OCI-LY7 (cell line): Measurements from ENCODE around the gene AMBN. TPM values are rescaled to one million over a fixed set of nuclear protein-coding genes. Genes with fewer than 3 reads are reported as not detected.
"Not testable (repeated sequence)": the region's sequence is repeated elsewhere in the genome, so short reads cannot be mapped to it uniquely, and the experiment has no call there.

Experiments
- BruUV-seq: library from RNA; stranded (reverse); fragments of 400-500 nt; replicated peaks from 2 replicates; lab custom pipeline; 2021; lab: Mats Ljungman, UMichigan
- CTCF ChIA-PET: fragments of 300-600 bp; sonication (Branson Sonifier 250); formaldehyde crosslinking; loops from one replicate; lab custom pipeline; 2022; ENCODE audit warnings: antibody characterized with exemption; ENCODE audit not compliant: unreplicated experiment; lab: Charles Lee
- POLR2A ChIA-PET: fragments of 300-600 bp; sonication (Branson Sonifier 250); formaldehyde crosslinking; loops from one replicate; lab custom pipeline; 2022; ENCODE audit warnings: antibody characterized with exemption; lab: Charles Lee
- DNase-seq: peaks from one replicate; pipeline ENCODE4 v3.0.0-alpha.2; 2015; ENCODE audit warnings: low spot score
- H2AFZ ChIP-seq: fragments of 200-600 bp; sonication (generic), shearing (Covaris generic); 2 replicates; pipeline ENCODE4 v1.6.1; 2014; ENCODE audit warnings: mild to moderate bottlenecking, antibody characterized with exemption, low read length, moderate library complexity
- H3K27ac ChIP-seq: fragments of 200-600 bp; sonication (generic); 2 replicates; pipeline ENCODE4 v1.5.1; 2014; ENCODE audit warnings: mixed run types, low read depth, mild to moderate bottlenecking, moderate library complexity, low read length, inconsistent platforms; ENCODE audit not compliant: poor library complexity, severe bottlenecking
- H3K36me3 ChIP-seq: fragments of 200-600 bp; sonication (generic); 2 replicates; pipeline ENCODE4 v1.6.1; 2014; ENCODE audit warnings: mild to moderate bottlenecking, antibody characterized with exemption, low read length, moderate library complexity, mixed read lengths; ENCODE audit not compliant: insufficient read depth
- H3K4me1 ChIP-seq: fragments of 200-600 bp; sonication (generic); 2 replicates; pipeline ENCODE4 v1.5.1; 2014; ENCODE audit warnings: mild to moderate bottlenecking, low read length; ENCODE audit not compliant: insufficient read depth, poor library complexity, severe bottlenecking
- H3K4me2 ChIP-seq: fragments of 200-600 bp; sonication (generic); 2 replicates; pipeline ENCODE4 v1.6.1; 2014; ENCODE audit warnings: mild to moderate bottlenecking, low read length
- H3K4me3 ChIP-seq: fragments of 200-600 bp; sonication (generic); 2 replicates; pipeline ENCODE4 v1.5.1; 2014; ENCODE audit warnings: mild to moderate bottlenecking, low read depth, low read length; ENCODE audit not compliant: poor library complexity, severe bottlenecking
- H3K79me2 ChIP-seq: fragments of 200-600 bp; sonication (generic); 2 replicates; pipeline ENCODE4 v1.6.1; 2016; ENCODE audit warnings: low read depth, mild to moderate bottlenecking, low read length, moderate library complexity, mixed read lengths; ENCODE audit not compliant: insufficient read depth
- H3K9me2 ChIP-seq: fragments of 200-600 bp; sonication (generic); 2 replicates; pipeline ENCODE4 v1.6.1; 2016; ENCODE audit warnings: mild to moderate bottlenecking, low read length, mixed read lengths; ENCODE audit not compliant: insufficient read depth
- H3K9me3 ChIP-seq: fragments of 200-600 bp; sonication (generic); 2 replicates; pipeline ENCODE4 v1.6.1; 2014; ENCODE audit warnings: mild to moderate bottlenecking, mixed run types, low read length, mixed read lengths
- H4K20me1 ChIP-seq: fragments of 200-600 bp; sonication (generic); 2 replicates; pipeline ENCODE4 v1.6.1; 2014; ENCODE audit warnings: mild to moderate bottlenecking, antibody characterized with exemption, low read length, moderate library complexity, mixed read lengths; ENCODE audit not compliant: insufficient read depth
- CTCF ChIP-seq: fragments of 200-600 bp; sonication (generic); conservative IDR thresholded peaks from 2 replicates; pipeline ENCODE4 v1.5.1; 2014; ENCODE audit warnings: mild to moderate bottlenecking, antibody characterized with exemption, low read length, moderate library complexity, mixed read lengths
- EZH2phosphoT487 ChIP-seq: fragments of 200-600 bp; sonication (generic); IDR thresholded peaks from 2 replicates; pipeline ENCODE4 v1.6.1; 2018; ENCODE audit warnings: low read depth, borderline replicate concordance, mild to moderate bottlenecking, mixed run types, antibody characterized with exemption, low read length, moderate library complexity, mixed read lengths
- intact Hi-C: fragments of 100-400 bp; cut with micrococcal nuclease; formaldehyde crosslinking; loops from one replicate; pipeline ENCODE4 v1.10.0; 2022; ENCODE audit not compliant: unreplicated experiment
- total RNA-seq, 2 experiments: library from RNA; depleted of rRNA in 1 of 2; stranded (reverse); fragments of >200 nt in 1 of 2; shearing (Covaris generic) in 1 of 2; gene quantifications; 2 replicates each; pipeline ENCODE4 v1.2.3, GENCODE V29; 2014 to 2022

The AMBN gene
- total RNA-seq, 2 experiments from 2014 or later, result not detected

- POLR2A ChIA-PET, result interaction anchor here (0.8 kb wide), 1 partner anchor 11 kb away, joined by 6 read pairs; the partner anchor contains the start of gene ENAM
- CTCF ChIA-PET, result no interaction called here
- no peaks in the 10 kb centered on the region for H3K79me2 ChIP-seq
- TF ChIP-seq EZH2phosphoT487 (no peak), CTCF (no peak)
- no peaks in the 10 kb centered on the region for H3K9me3 ChIP-seq
- H3K4me3 ChIP-seq, result no peak overlapping the region
- H3K36me3 ChIP-seq, result peaks cover 5% of the 10 kb centered on the region; the same call in 1 of the 2 replicates
- H4K20me1 ChIP-seq, result no peaks in the 10 kb centered on the region
- H3K4me2 ChIP-seq, result no peak overlapping the region
- H2AFZ ChIP-seq, result no peak overlapping the region
- DNase-seq, result no peak
- H3K27ac ChIP-seq, result no peak overlapping the region
- intact Hi-C loops, result no loop called here
- no TSS peak for BruUV-seq
- H3K9me2 ChIP-seq, result no peaks in the 10 kb centered on the region
- H3K4me1 ChIP-seq, result no peaks in the 10 kb centered on the region
Observed at GRCh38 chr4:70640192-70640591, 48.1 kb downstream of the AMBN start.

- H2AFZ ChIP-seq, DNase-seq, CTCF ChIA-PET, BruUV-seq, H4K20me1 ChIP-seq, H3K9me3 ChIP-seq, intact Hi-C loops, H3K4me3 ChIP-seq, H3K4me2 ChIP-seq, H3K9me2 ChIP-seq: not testable (repeated sequence)
- Histone ChIP-seq H3K36me3 (peaks cover 60% of the 10 kb centered on the region), H3K4me1 (peaks cover 30% of the 10 kb centered on the region), H3K79me2 (peaks cover 14% of the 10 kb centered on the region; the same call in 1 of the 2 replicates), H3K27ac (peak overlapping the region; percentile 44)
- POLR2A ChIA-PET, result interaction anchor here (0.8 to 1.2 kb wide), 3 partner anchors 10 to 38 kb away, joined by 3 read pairs; no protein-coding TSS in a partner anchor
Observed at GRCh38 chr4:70650741-70651140, 58.7 kb downstream of the AMBN start.

GRCh38 chr4:70651864-70652506 is 59.9 kb downstream of the AMBN start:
- Histone ChIP-seq H3K4me3 (no peak overlapping the region), H3K4me1 (peaks cover 30% of the 10 kb centered on the region), H3K4me2 (no peak overlapping the region), H2AFZ (no peak overlapping the region), H3K27ac (peak overlapping the region; percentile 20), H4K20me1 (peaks cover 8% of the 10 kb centered on the region; the same call in 1 of the 2 replicates), H3K9me3 (no peaks in the 10 kb centered on the region), H3K36me3 (peaks cover 67% of the 10 kb centered on the region), H3K9me2 (no peaks in the 10 kb centered on the region), H3K79me2 (peaks cover 26% of the 10 kb centered on the region; the same call in 1 of the 2 replicates)
- TF ChIP-seq CTCF (peak; percentile 79), EZH2phosphoT487 (no peak)
- ChIA-PET POLR2A (interaction anchor here (0.6 to 1.1 kb wide), 5 partner anchors 15 to 70 kb away, joined by 3 to 5 read pairs (median 4); partner anchors contain the start of gene RUFY3), CTCF (interaction anchor here (0.9 kb wide), 1 partner anchor 54 kb away, joined by 3 read pairs; no protein-coding TSS in a partner anchor)
- BruUV-seq, result no TSS peak
- DNase-seq, result peak; percentile 62
- intact Hi-C loops, result loop anchor here (2.0 kb wide), 1 partner anchor 37 kb away; the partner anchor contains the start of gene UTP3
